T-helper 2 cell (primary cell): ENCODE data around the gene NUP160.
A peak's percentile ranks its signal among the peaks of the same experiment; 100 is the strongest.
"Not testable (repeated sequence)": the region's sequence is repeated elsewhere in the genome, so short reads cannot be mapped to it uniquely, and the experiment has no call there.

Experiments
- DNase-seq, 5 experiments: peaks; one replicate each; pipeline versions ENCODE4 v3.0.0 to v3.0.0-alpha.2; 2012 to 2022

NUP160 gene

DNA sequence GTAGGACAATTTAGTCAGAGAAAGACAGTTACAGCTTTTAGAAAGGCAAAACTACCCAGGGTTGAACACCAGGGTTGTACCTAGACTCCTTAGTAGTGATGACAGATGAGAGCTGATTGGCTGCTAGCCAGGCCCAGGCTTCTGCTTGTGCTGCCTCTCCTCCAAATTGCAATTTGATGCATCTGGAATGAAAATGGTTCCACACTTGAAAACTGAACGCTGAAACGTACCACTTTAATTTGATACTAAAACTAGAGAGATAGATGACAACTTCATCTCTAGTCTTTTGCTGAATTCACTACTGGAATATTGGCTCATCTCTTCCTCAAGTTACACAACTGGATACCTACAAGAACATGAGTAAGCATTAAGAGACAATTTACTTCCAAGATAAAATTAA is 61.8 kb downstream of the NUP160 start:
- no peak for DNase-seq

DNA sequence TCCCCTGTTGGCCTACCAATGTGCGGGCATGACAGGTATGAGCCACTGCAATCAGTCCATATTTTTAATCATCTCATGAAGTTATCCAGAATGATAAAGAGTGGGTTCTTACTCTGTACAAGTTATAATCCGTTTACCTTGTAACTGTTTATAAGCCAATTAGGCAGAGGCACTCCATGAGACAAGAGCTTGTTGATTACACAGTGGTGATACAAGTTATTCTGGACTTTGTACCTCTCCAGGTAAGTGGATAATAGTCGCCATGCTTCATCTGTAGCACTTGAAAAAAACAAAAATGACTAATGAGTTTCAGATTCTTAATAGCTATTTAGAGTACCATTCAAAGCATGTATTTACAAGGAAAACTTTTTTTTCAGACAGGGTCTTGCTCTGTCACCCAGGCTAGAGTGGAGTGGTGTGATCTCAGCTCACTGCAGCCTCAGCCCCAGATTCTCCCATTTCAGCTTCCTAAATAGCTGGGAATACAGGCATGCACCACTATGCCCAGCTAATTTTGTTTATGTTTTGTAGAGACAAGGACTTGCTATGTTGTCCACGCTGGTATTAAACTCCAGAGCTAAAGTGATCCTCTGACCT is 63.3 kb downstream of the NUP160 start:
- DNase-seq, result no peak

- DNase-seq, result no peak
These were observed 65.0 kb downstream of the NUP160 start for GRCh38 chr11:47783087-47783610.

GRCh38 chr11:47778878-47779483 is 69.2 kb downstream of the NUP160 start:
- DNase-seq, result no peak

- DNase-seq, result no peak
These were observed 72.8 kb downstream of the NUP160 start for GRCh38 chr11:47775240-47775869.

DNA sequence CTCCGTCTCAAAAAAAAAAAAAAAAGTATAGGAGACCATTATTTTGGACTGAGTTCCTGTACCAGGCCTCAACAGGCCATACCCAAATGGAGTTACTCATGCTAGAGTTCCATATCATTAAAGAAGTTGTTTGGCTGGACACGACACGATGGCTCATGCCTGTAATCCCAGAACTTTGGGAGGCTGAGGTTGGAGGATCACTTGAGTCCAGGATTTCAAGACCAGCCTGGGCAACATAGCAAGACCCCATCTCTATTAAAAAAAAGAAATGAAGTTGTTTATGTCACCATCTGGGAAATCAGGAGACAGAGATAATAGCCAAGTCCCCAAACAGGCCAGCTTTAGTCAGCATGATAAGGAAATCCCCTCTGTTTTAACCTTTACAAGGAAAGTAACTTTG is 74.3 kb downstream of the NUP160 start:
- no peak for DNase-seq

- DNase-seq, result not testable (repeated sequence)
These were observed 78.6 kb downstream of the NUP160 start for GRCh38 chr11:47769556-47769955.

DNA sequence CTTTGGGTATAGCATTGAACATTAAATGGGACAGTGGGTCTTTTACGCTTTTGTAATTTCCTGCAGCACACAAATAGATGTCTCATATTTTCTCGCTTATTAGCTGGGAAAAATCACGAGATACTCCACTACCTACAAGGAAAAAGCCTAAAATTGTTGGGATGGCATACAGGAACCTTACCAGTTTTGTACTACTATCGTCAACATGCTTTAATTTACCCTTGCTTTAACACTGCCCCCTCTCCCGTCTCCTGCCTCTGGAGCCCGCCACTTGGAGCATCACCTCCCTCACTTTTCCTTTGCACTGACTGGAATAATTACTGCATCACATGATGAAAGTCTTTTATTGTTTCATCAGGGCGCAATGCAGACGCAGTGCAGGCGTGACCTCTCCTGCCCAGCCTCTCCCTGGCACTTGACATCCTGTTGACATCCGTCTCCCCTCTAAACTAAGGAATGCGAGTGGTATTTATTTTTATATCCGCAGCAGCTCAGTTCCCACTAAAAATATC is 80.0 kb downstream of the NUP160 start:
- peak in 1 of 5 experiments; percentile 55 for DNase-seq

- DNase-seq, result peak; percentile 46 to 87 (median 71)
These were observed 81.5 kb downstream of the NUP160 start for GRCh38 chr11:47766509-47767227.

DNA sequence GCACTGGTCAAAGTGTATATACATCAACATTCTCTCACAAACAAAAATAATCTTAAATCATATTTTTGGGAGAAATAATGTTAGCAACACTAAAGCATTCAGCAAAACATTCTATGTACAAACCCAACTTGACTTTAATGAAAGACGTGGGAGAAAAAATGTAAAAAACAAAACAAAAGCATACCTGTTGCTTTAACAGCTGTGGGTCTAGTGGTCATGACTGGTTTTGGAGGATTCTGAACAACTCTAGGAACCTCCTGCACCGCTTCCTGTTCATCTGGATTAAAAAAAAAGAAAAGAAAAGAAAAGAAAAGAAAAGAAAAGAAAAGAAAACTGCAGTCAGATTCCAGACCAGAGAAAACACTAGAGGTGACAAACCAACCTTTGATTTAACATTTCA is 83.1 kb downstream of the NUP160 start:
- peak in 1 of 5 experiments; percentile 55 for DNase-seq

- DNase-seq, result not testable (repeated sequence)
These were observed 88.9 kb downstream of the NUP160 start for GRCh38 chr11:47759291-47759690.

DNA sequence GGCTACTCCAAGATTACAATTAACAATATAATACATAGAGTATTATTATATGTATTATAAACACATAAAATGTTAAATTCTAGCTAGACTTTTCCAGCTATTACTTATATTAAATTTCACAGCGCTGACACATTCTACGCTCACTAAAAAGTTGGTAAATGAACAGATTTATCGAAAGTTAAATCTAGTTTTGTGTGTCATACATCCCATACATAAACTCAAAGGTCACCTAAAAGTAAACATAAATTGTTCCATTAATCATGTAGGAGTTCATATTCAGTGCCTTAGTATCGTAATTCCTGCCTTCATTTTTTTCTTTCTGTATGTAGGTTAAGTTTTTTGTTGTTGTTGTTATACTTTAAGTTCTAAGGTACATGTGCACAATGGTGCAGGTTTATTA is 91.9 kb downstream of the NUP160 start:
- DNase-seq, result no peak

GRCh38 chr11:47750725-47751124 is 97.4 kb downstream of the NUP160 start:
- no peak for DNase-seq

- DNase-seq, result not testable (repeated sequence)
These were observed 105.7 kb downstream of the NUP160 start for GRCh38 chr11:47742494-47742893.

DNA sequence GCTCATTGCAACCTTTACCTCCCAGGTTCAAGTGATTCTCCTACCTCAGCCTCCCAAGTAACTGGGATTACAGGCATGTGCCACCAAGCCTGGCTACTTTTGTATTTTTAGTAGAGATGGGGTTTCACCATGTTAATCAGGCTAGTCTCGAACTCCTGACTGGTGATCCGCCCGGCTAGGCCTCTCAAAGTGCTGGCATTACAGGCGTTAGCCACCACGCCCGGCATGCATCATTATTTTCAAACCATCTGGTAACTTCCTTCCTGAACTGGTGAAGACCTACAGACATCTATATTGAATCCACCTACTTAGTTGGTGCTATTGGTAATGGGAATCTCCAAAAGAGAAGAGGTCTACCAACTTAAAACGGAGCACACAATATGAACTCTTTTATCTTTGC is 110.3 kb downstream of the NUP160 start:
- DNase-seq, result not testable (repeated sequence)

DNA sequence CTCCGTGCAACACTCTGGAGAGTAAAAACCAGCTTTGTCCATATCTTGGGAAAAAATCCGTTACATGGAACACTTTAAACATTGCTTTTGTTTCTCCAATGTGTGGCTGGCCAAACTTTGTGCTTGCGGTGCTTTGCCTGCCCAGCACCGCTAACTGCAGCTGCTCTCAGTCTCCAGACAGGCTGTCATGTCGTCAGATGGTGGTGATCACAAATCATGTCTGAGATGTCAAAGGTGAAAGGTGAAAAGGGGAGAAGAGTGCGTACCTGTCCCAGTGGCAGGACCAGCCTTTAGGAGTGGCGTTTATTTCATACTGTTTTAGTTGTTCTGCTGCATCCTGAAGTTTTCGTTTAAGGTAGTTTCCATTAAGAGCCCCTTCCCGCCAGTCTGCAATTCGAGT is 115.9 kb downstream of the NUP160 start:
- no peak for DNase-seq

DNA sequence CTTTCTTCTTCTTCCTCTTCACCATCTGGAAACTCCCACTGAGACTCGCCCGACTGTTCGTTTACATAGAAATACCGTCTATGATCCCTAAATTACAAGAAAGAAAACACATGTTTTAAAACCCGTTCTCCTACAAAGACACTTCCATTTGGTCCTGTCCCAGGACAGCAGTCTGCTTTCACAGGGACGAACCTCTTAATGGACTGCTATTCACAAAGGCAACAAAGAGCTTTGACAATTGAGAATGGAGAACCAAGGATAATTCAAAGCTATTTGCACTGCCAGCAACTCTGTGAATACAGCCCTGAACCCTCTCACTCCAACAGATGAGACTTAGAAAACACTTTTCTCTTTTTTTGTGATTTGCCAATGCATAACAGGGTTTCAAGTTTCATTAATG is 116.7 kb downstream of the NUP160 start:
- no peak for DNase-seq
